Measurements from ENCODE around the gene TTC7B. TPM values are rescaled to one million over a fixed set of nuclear protein-coding genes. Genes with fewer than 3 reads are reported as not detected.

TTC7B gene
- total RNA-seq, 1 experiment from 2014 or later = 70.6 TPM

DNA sequence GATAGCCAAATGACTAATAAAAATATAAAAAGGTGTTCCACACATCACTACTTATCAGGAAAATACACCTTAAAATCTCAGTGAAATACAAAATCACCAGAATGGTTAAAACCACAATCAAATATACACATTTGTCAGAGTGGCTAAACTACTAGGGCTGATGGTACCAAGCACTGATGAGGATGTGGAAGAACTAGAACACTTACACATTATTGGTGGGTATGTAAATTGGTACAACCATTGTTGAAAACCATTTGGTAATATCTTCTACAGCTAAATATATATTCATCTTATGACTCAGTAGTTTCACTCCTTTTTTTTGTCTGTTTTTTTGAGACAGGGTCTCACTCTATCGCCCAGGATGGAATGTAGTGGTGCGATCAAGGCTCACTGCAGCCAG lies 48.5 kb upstream of the TTC7B start:
- no peaks in the 10 kb centered on the region for H3K27me3 ChIP-seq (ENCODE audit: insufficient read depth, low read length)
- TF ChIP-seq, protein P1, sequence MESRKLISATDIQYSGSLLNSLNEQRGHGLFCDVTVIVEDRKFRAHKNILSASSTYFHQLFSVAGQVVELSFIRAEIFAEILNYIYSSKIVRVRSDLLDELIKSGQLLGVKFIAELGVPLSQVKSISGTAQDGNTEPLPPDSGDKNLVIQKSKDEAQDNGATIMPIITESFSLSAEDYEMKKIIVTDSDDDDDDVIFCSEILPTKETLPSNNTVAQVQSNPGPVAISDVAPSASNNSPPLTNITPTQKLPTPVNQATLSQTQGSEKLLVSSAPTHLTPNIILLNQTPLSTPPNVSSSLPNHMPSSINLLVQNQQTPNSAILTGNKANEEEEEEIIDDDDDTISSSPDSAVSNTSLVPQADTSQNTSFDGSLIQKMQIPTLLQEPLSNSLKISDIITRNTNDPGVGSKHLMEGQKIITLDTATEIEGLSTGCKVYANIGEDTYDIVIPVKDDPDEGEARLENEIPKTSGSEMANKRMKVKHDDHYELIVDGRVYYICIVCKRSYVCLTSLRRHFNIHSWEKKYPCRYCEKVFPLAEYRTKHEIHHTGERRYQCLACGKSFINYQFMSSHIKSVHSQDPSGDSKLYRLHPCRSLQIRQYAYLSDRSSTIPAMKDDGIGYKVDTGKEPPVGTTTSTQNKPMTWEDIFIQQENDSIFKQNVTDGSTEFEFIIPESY (IDR thresholded peaks at IDR 0.05; ENCODE audit: extremely low read depth, insufficient replicate concordance, low read length) = no peak
- TF ChIP-seq EGR1 (IDR thresholded peaks at IDR 0.05; ENCODE audit: low read depth) (no peak), FOSL1 (IDR thresholded peaks at IDR 0.05; ENCODE audit: low read depth) (no peak), ZNF274 (IDR thresholded peaks at IDR 0.05; ENCODE audit: low read depth, low read length) (no peak), JUND (IDR thresholded peaks at IDR 0.05) (no peak), ZFX (IDR thresholded peaks at IDR 0.05) (no peak), REST (IDR thresholded peaks at IDR 0.05; ENCODE audit: low read depth) (no peak), MAX (IDR thresholded peaks at IDR 0.05) (no peak), EZH2phosphoT487 (IDR thresholded peaks at IDR 0.05; ENCODE audit: borderline replicate concordance) (no peak), ELF1 (IDR thresholded peaks at IDR 0.05; ENCODE audit: borderline replicate concordance, low read depth) (no peak), RAD21 (IDR thresholded peaks at IDR 0.05; ENCODE audit: low read depth) (no peak), SP1 (IDR thresholded peaks at IDR 0.05; ENCODE audit: low read depth) (no peak), POLR2A (IDR thresholded peaks at IDR 0.05; ENCODE audit: borderline replicate concordance, extremely low read depth, insufficient read depth, insufficient read length) (no peak), CEBPB (IDR thresholded peaks at IDR 0.05; ENCODE audit: low read depth) (no peak), POLR2AphosphoS5 (IDR thresholded peaks at IDR 0.05; ENCODE audit: low read depth, low read length) (no peak), CBX3 (IDR thresholded peaks at IDR 0.05; ENCODE audit: low read depth) (no peak), ATF3 (IDR thresholded peaks at IDR 0.05) (no peak)
- TF ChIP-seq, protein P2, sequence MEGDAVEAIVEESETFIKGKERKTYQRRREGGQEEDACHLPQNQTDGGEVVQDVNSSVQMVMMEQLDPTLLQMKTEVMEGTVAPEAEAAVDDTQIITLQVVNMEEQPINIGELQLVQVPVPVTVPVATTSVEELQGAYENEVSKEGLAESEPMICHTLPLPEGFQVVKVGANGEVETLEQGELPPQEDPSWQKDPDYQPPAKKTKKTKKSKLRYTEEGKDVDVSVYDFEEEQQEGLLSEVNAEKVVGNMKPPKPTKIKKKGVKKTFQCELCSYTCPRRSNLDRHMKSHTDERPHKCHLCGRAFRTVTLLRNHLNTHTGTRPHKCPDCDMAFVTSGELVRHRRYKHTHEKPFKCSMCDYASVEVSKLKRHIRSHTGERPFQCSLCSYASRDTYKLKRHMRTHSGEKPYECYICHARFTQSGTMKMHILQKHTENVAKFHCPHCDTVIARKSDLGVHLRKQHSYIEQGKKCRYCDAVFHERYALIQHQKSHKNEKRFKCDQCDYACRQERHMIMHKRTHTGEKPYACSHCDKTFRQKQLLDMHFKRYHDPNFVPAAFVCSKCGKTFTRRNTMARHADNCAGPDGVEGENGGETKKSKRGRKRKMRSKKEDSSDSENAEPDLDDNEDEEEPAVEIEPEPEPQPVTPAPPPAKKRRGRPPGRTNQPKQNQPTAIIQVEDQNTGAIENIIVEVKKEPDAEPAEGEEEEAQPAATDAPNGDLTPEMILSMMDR (IDR thresholded peaks at IDR 0.05 in 2 of 3, conservative IDR thresholded peaks at IDR 0.05 in 1 of 3; ENCODE audit: borderline replicate concordance in 1 of 3, insufficient read depth in 1 of 3, low read depth in 2 of 3, low read length in 2 of 3) = no peak
- no peak overlapping the region for H3K4me2 ChIP-seq (ENCODE audit: low read length)
- no peak overlapping the region for H3K9ac ChIP-seq (ENCODE audit: low read length)
- no peak for DNase-seq (ENCODE audit: low read depth, low spot score)
- no peaks in the 10 kb centered on the region for H3K36me3 ChIP-seq (ENCODE audit: control insufficient read depth in 1 of 2, insufficient read depth in 2 of 2, low read length in 2 of 2)
- H3K9me3 ChIP-seq (ENCODE audit: control insufficient read depth in 1 of 2, insufficient read depth in 1 of 2, low read depth in 1 of 2, low read length in 2 of 2) = no peaks in the 10 kb centered on the region
- ChIA-PET RAD21 (ENCODE audit: low non-redundant PET in 1 of 2, low total read pairs in 2 of 2, uncharacterized antibody in 2 of 2, unreplicated experiment in 2 of 2) (no interaction called here), POLR2A (no interaction called here), CTCF (no interaction called here)
- intact Hi-C loops (cut with micrococcal nuclease) = no loop called here
- H3K4me3 ChIP-seq (replicated peaks in 1 of 2; ENCODE audit: low read depth in 1 of 2, low read length in 2 of 2) = no peak overlapping the region
- H2AFZ ChIP-seq (ENCODE audit: low read depth, low read length, poor library complexity, severe bottlenecking) = no peak overlapping the region
- ATAC-seq = no peak
- no TSS peak for BruUV-seq (replicated peaks)
- no peaks in the 10 kb centered on the region for H3K4me1 ChIP-seq (ENCODE audit: control insufficient read depth in 1 of 2, insufficient read depth in 2 of 2, low read length in 2 of 2)
- no peak overlapping the region for H3K27ac ChIP-seq (ENCODE audit: low read depth, low read length)
- no peaks in the 10 kb centered on the region for H3K9me2 ChIP-seq (ENCODE audit: insufficient read depth)
- no peaks in the 10 kb centered on the region for H4K20me1 ChIP-seq (ENCODE audit: insufficient read depth)
- no peaks in the 10 kb centered on the region for H3K79me2 ChIP-seq (ENCODE audit: insufficient read depth, low read length)
